Measurements from ENCODE around the gene SIGLEC1.

The SIGLEC1 gene

GRCh38 chr20:3697588-3698305, 14.7 kb downstream of the SIGLEC1 start:
- DNase-seq, result no peak

GRCh38 chr20:3696745-3697587, 15.4 kb downstream of the SIGLEC1 start:
- no peak for DNase-seq

- no peak for DNase-seq
Measured at GRCh38 chr20:3696200-3696599, 16.2 kb downstream of the SIGLEC1 start.

- no peak for DNase-seq
Measured at GRCh38 chr20:3694864-3695263, 17.5 kb downstream of the SIGLEC1 start.

- no peak for DNase-seq
Measured at GRCh38 chr20:3693376-3693775, 19.0 kb downstream of the SIGLEC1 start.

- no peak for DNase-seq
Measured at GRCh38 chr20:3692706-3693294, 19.6 kb downstream of the SIGLEC1 start.

- DNase-seq, result no peak
Measured at GRCh38 chr20:3691897-3692296, 20.5 kb downstream of the SIGLEC1 start.

- DNase-seq, result no peak
Measured at GRCh38 chr20:3691306-3691705, 21.1 kb downstream of the SIGLEC1 start.

- no peak for DNase-seq
Measured at GRCh38 chr20:3690413-3690812, 22.0 kb downstream of the SIGLEC1 start.

GRCh38 chr20:3689978-3690377, 22.4 kb downstream of the SIGLEC1 start:
- no peak for DNase-seq

GRCh38 chr20:3687655-3688054, 24.7 kb downstream of the SIGLEC1 start:
- no peak for DNase-seq

GRCh38 chr20:3686867-3687321, 25.5 kb downstream of the SIGLEC1 start:
- DNase-seq, result no peak

GRCh38 chr20:3686421-3686820, 26.0 kb downstream of the SIGLEC1 start:
- DNase-seq, result no peak

- no peak for DNase-seq
Measured at GRCh38 chr20:3685341-3685740, 27.1 kb downstream of the SIGLEC1 start.

GRCh38 chr20:3681931-3682781, 30.2 kb downstream of the SIGLEC1 start, which contains the start of gene ADAM33:
Gene ADAM33 (minus strand): TSS chr20:3682010. CDS start chr20:3682004, 6 bp downstream.
- DNase-seq, result no peak

- no peak for DNase-seq
Measured at GRCh38 chr20:3681352-3681930, 31.0 kb downstream of the SIGLEC1 start.

GRCh38 chr20:3680701-3681351, 31.6 kb downstream of the SIGLEC1 start:
- no peak for DNase-seq

- no peak for DNase-seq
Measured at GRCh38 chr20:3679749-3680700, 32.4 kb downstream of the SIGLEC1 start.

GRCh38 chr20:3678856-3679720, 33.3 kb downstream of the SIGLEC1 start:
- DNase-seq, result no peak
